ENCODE results near the gene STMN1. TPM values are rescaled to one million over a fixed set of nuclear protein-coding genes. Genes with fewer than 3 reads are reported as not detected.
"Not testable (repeated sequence)": the region's sequence is repeated elsewhere in the genome, so short reads cannot be mapped to it uniquely, and the experiment has no call there.

STMN1 gene
- total RNA-seq, 2 experiments from 2014 or later, result 25.2 to 25.6 TPM

GRCh38 chr1:25933479-25934365, 27.5 kb upstream of the STMN1 start:
- no peaks in the 10 kb centered on the region for H3K36me3 Mint-ChIP-seq (ENCODE audit: low read depth)
- no peaks in the 10 kb centered on the region for H3K4me1 Mint-ChIP-seq (ENCODE audit: low read depth)
- H3K27me3 ChIP-seq (ENCODE audit: control insufficient read depth in 1 of 2, insufficient read depth in 2 of 2, low read length in 2 of 2), result no peaks in the 10 kb centered on the region
- no peak for ATAC-seq (ENCODE audit: poor library complexity)
- H3K4me1 ChIP-seq (ENCODE audit: insufficient read depth, low read length), result no peaks in the 10 kb centered on the region
- TF ChIP-seq CTCF (IDR thresholded peaks at IDR 0.05), result no peak
- no peaks in the 10 kb centered on the region for H3K36me3 ChIP-seq (ENCODE audit: insufficient read depth, low read length)
- H3K9me3 ChIP-seq (ENCODE audit: control insufficient read depth in 1 of 2, insufficient read depth in 1 of 2, low read length in 2 of 2), result no peaks in the 10 kb centered on the region
- DNase-seq, result no peak
- no peak overlapping the region for H3K27ac Mint-ChIP-seq
- ChIA-PET POLR2A (no interaction called here), CTCF (no interaction called here)
- intact Hi-C loops (cut with DNase I, micrococcal nuclease), result no loop called here
- no peak overlapping the region for H3K4me3 ChIP-seq (ENCODE audit: low read length)
- no peaks in the 10 kb centered on the region for H3K9me3 Mint-ChIP-seq
- H3K27ac ChIP-seq (ENCODE audit: low read depth in 1 of 2, low read length in 2 of 2), result no peak overlapping the region
- H3K27me3 Mint-ChIP-seq, result no peaks in the 10 kb centered on the region
- H3K4me3 Mint-ChIP-seq, result no peak overlapping the region

GRCh38 chr1:25932811-25933400, 26.7 kb upstream of the STMN1 start:
- H3K4me1 Mint-ChIP-seq (ENCODE audit: low read depth); H3K36me3 ChIP-seq (ENCODE audit: insufficient read depth, low read length); H3K27ac ChIP-seq (ENCODE audit: low read depth in 1 of 2, low read length in 2 of 2); CTCF ChIA-PET; intact Hi-C loops (cut with DNase I, micrococcal nuclease); H3K27me3 ChIP-seq (ENCODE audit: control insufficient read depth in 1 of 2, insufficient read depth in 2 of 2, low read length in 2 of 2); H3K4me1 ChIP-seq (ENCODE audit: insufficient read depth, low read length); H3K36me3 Mint-ChIP-seq (ENCODE audit: low read depth); H3K27me3 Mint-ChIP-seq; H3K9me3 Mint-ChIP-seq; H3K4me3 ChIP-seq (ENCODE audit: low read length); POLR2A ChIA-PET; DNase-seq; H3K9me3 ChIP-seq (ENCODE audit: control insufficient read depth in 1 of 2, insufficient read depth in 1 of 2, low read length in 2 of 2); H3K27ac Mint-ChIP-seq; ATAC-seq (ENCODE audit: poor library complexity); H3K4me3 Mint-ChIP-seq: not testable (repeated sequence)

GRCh38 chr1:25932321-25932720, 26.1 kb upstream of the STMN1 start:
- H3K27ac Mint-ChIP-seq, result no peak overlapping the region
- H3K9me3 Mint-ChIP-seq, result no peaks in the 10 kb centered on the region
- Histone ChIP-seq H3K36me3 (ENCODE audit: insufficient read depth, low read length) (no peaks in the 10 kb centered on the region), H3K4me1 (ENCODE audit: insufficient read depth, low read length) (no peaks in the 10 kb centered on the region), H3K27me3 (ENCODE audit: control insufficient read depth in 1 of 2, insufficient read depth in 2 of 2, low read length in 2 of 2) (no peaks in the 10 kb centered on the region), H3K4me3 (ENCODE audit: low read length) (no peak overlapping the region), H3K27ac (ENCODE audit: low read depth in 1 of 2, low read length in 2 of 2) (no peak overlapping the region), H3K9me3 (ENCODE audit: control insufficient read depth in 1 of 2, insufficient read depth in 1 of 2, low read length in 2 of 2) (no peaks in the 10 kb centered on the region)
- intact Hi-C loops (cut with DNase I, micrococcal nuclease), result no loop called here
- POLR2A ChIA-PET, result no interaction called here
- H3K4me3 Mint-ChIP-seq, result no peak overlapping the region
- no peak for TF ChIP-seq CTCF (IDR thresholded peaks at IDR 0.05)
- H3K27me3 Mint-ChIP-seq, result no peaks in the 10 kb centered on the region
- no peaks in the 10 kb centered on the region for H3K4me1 Mint-ChIP-seq (ENCODE audit: low read depth)
- DNase-seq (no peak), ATAC-seq (ENCODE audit: poor library complexity) (no peak)
- CTCF ChIA-PET, result no interaction called here
- no peaks in the 10 kb centered on the region for H3K36me3 Mint-ChIP-seq (ENCODE audit: low read depth)

Data from CD4-positive, alpha-beta T cell (primary cell).